Upper lobe of right lung (tissue), 1 donor: Measurements from ENCODE around the gene SIL1. TPM values are rescaled to one million over a fixed set of nuclear protein-coding genes. Genes with fewer than 3 reads are reported as not detected.
"Not testable (repeated sequence)": the region's sequence is repeated elsewhere in the genome, so short reads cannot be mapped to it uniquely, and the experiment has no call there.

ENCODE experiments used
- ATAC-seq: fragments of 200-7000 bp; cut with Tn5 transposase; one replicate; pipeline ENCODE4 v1.9.1; 2020; ENCODE audit warnings: mild to moderate bottlenecking, moderate library complexity
- DNase-seq: peaks from one replicate; pipeline ENCODE4 v3.0.0-alpha.2; 2020
- H3K27ac ChIP-seq: fragments of 200-600 bp; one replicate; pipeline ENCODE4 v1.8.0; 2022
- H3K27me3 ChIP-seq: fragments of 200-600 bp; one replicate; pipeline ENCODE4 v1.8.0; 2022; ENCODE audit warnings: mild to moderate bottlenecking
- H3K36me3 ChIP-seq: fragments of 200-600 bp; one replicate; pipeline ENCODE4 v1.8.0; 2022
- H3K4me1 ChIP-seq: fragments of 200-600 bp; one replicate; pipeline ENCODE4 v1.8.0; 2022
- H3K4me3 ChIP-seq: fragments of 200-600 bp; one replicate; pipeline ENCODE4 v1.8.0; 2022; ENCODE audit warnings: mild to moderate bottlenecking
- H3K9me3 ChIP-seq: fragments of 200-600 bp; one replicate; pipeline ENCODE4 v1.8.0; 2022
- CTCF ChIP-seq: fragments of 200-600 bp; IDR thresholded peaks from one replicate; pipeline ENCODE4 v1.8.0; 2022; ENCODE audit warnings: antibody characterized with exemption
- intact Hi-C: fragments of 100-400 bp; cut with DNase I; formaldehyde crosslinking; loops from one replicate; pipeline ENCODE4 v1.11.0; 2022
- total RNA-seq: library from RNA; stranded (reverse); fragmentation: NEBNext Ultra II Directional; extraction: Animal tissue kit (Norgen Biotek cat#: 25700); gene quantifications from one replicate; pipeline ENCODE4 v1.2.1, GENCODE V29; 2021
- donor health status: DM: no; HTN: yes; CAD: no; lungs with severe emphysema.

The SIL1 gene
- total RNA-seq, 1 donor from 2014 or later = 56.9 TPM

GRCh38 chr5:139222346-139222745, 24.2 kb upstream of the SIL1 start:
- no peak overlapping the region for H3K4me3 ChIP-seq
- ATAC-seq (no peak), DNase-seq (no peak)
- intact Hi-C loops = no loop called here
- no peaks in the 10 kb centered on the region for H3K36me3 ChIP-seq
- no peaks in the 10 kb centered on the region for H3K27me3 ChIP-seq
- H3K27ac ChIP-seq = no peak overlapping the region
- no peaks in the 10 kb centered on the region for H3K4me1 ChIP-seq
- TF ChIP-seq CTCF = no peak
- no peaks in the 10 kb centered on the region for H3K9me3 ChIP-seq

- H3K27ac ChIP-seq, DNase-seq, ATAC-seq, H3K4me1 ChIP-seq, H3K36me3 ChIP-seq, intact Hi-C loops, H3K9me3 ChIP-seq, H3K27me3 ChIP-seq, H3K4me3 ChIP-seq: not testable (repeated sequence)
These were observed 19.9 kb upstream of the SIL1 start for GRCh38 chr5:139218038-139218437.

- no peaks in the 10 kb centered on the region for H3K4me1 ChIP-seq
- H3K4me3 ChIP-seq = no peak overlapping the region
- H3K27ac ChIP-seq = no peak overlapping the region
- H3K36me3 ChIP-seq = no peaks in the 10 kb centered on the region
- intact Hi-C loops = no loop called here
- ATAC-seq = no peak
- no peak for TF ChIP-seq CTCF
- no peaks in the 10 kb centered on the region for H3K27me3 ChIP-seq
- peak; percentile 12 for DNase-seq
- H3K9me3 ChIP-seq = no peaks in the 10 kb centered on the region
These were observed 17.2 kb upstream of the SIL1 start for GRCh38 chr5:139215107-139215975.

GRCh38 chr5:139214646-139215045, 16.5 kb upstream of the SIL1 start:
- no peak for ATAC-seq
- no peaks in the 10 kb centered on the region for H3K36me3 ChIP-seq
- no peak for DNase-seq
- H3K4me3 ChIP-seq = no peak overlapping the region
- no peaks in the 10 kb centered on the region for H3K4me1 ChIP-seq
- no peak overlapping the region for H3K27ac ChIP-seq
- intact Hi-C loops = no loop called here
- TF ChIP-seq CTCF = no peak
- no peaks in the 10 kb centered on the region for H3K27me3 ChIP-seq
- H3K9me3 ChIP-seq = no peaks in the 10 kb centered on the region

- intact Hi-C loops = no loop called here
- Histone ChIP-seq H3K36me3 (no peaks in the 10 kb centered on the region), H3K27me3 (no peaks in the 10 kb centered on the region), H3K27ac (no peak overlapping the region), H3K4me3 (no peak overlapping the region), H3K9me3 (no peaks in the 10 kb centered on the region), H3K4me1 (no peaks in the 10 kb centered on the region)
- DNase-seq (no peak), ATAC-seq (no peak)
- TF ChIP-seq CTCF = no peak
These were observed 14.7 kb upstream of the SIL1 start for GRCh38 chr5:139212906-139213305.

- no peaks in the 10 kb centered on the region for H3K27me3 ChIP-seq
- no peak for TF ChIP-seq CTCF
- no peaks in the 10 kb centered on the region for H3K9me3 ChIP-seq
- ATAC-seq (no peak), DNase-seq (peak; percentile 13)
- H3K27ac ChIP-seq = no peak overlapping the region
- intact Hi-C loops = no loop called here
- no peaks in the 10 kb centered on the region for H3K4me1 ChIP-seq
- H3K36me3 ChIP-seq = no peaks in the 10 kb centered on the region
- H3K4me3 ChIP-seq = no peak overlapping the region
These were observed 14.3 kb upstream of the SIL1 start for GRCh38 chr5:139212486-139212885.
